COLO668 (cell line): ENCODE data around the gene IRF2BP2.
A peak's percentile ranks its signal among the peaks of the same experiment; 100 is the strongest.

Experiments
- DNase-seq: peaks from one replicate; lab custom pipeline; 2025; ENCODE audit not compliant: unreplicated experiment; lab: John Stamatoyannopoulos, UW

IRF2BP2 gene

DNA sequence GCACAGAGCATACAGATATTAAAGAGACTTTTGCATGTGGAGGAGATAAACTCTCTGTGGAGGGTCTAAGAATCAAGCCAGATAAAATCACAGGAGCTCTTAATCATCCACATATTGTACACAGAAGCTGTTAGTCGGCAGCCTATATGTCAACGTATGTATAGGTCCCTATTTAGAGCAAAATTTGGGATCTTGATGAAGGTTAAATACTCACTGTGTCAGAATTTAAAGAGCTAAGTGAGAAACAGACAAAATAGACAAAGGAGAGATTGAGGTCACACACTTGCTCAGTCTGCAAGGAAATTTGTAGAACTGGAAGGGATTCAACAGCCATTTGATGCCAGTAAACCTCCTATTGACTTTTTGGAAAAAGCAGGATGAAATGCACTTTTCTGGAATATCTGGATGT lies 4.1 kb upstream of the IRF2BP2 start:
- no peak for DNase-seq

DNA sequence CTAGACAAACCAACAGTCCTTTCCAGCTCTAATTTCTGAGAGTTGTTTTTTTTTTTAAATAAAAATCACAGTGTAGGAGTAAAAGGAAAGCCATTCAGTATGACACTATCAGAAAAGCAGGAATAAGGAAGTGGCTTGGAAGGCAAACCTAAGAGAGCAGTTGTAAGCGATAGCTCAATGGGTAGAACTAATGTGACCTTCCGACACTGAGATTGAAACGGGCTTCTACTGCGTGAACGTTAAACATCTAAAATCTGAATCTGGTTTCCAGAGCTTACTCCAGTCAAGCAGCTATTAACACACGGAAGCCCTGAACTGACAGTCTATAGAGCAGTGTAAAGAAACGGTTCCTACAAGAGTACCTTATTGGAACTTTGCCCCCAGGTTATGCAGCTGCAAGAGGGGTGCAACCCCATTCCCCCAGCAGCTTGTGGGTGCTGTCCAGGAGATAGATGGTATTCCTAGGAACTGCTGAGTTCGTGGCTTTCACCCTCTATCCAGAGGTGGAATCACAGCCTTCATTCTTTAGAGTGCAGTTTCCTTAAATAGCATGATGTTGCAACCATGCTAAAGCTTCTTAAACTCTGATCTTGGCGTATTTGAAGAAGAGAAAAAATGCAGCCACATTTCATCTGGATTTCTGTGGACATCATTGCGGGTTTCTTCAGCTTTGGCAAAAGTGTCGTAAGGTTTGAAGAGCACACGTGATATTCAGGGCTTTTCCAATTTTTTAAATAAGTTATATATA lies 3.3 kb upstream of the IRF2BP2 start:
- DNase-seq, result no peak

DNA sequence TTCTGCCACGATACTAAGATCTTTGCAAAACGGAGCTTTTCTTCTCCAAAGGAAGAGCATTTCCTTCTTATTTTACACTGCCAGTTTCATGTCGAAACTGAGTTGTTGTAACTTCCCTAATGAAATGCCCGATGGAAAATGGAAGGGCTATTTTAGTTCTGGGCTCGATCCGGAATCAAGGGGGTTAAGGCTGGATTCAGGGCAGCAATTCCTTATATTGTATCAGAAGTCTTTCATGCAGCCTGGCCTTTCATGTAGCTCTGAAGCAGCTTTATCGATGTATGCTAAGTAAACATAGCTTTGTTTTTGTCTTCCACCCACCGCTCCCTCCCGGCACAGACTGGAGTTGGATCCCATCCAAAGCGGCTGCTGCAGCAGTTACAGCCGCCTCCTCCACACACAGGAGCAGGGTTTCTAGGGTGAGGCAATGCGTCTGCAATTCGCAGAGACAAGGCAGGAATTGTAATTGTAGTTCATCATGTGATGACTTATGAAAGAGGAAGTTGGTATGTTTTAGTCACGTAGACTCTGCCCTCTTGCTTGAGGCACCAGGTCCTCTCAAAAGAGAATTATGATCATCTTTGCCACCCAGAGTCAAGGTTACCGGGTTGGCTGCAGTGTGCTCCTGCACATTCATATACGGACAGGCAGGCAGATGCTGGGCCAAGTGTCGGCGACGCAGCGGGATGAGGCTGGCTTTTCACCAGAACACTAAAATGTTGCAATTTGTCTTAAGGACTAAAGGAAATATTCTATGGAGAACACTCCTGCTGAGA lies 2.6 kb upstream of the IRF2BP2 start:
- peak; percentile 96 for DNase-seq

DNA sequence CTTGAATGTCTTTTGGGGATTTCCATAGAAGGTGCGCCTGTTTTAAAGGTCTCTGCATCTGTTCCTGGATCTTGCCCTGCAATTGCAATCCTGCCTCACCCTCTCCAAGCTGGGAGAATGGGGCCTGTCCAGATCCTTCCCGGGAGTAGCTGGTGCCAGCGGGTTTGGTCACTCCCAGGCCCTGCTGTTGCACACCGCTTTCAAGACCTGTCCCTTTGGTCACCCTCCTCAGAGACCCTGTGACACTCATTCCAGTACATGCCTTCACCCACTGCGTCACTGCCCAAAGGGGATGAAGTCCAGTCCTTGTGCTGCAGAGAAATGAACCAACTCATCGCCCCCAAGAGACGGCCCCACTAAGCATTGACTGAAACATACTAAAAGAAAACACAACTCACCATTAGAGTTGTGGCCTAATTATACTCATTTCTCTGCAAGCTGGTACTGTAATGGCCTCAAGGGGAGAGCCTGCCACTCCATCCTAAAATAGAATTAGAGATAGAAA lies 1.9 kb upstream of the IRF2BP2 start:
- peak; percentile 47 for DNase-seq

DNA sequence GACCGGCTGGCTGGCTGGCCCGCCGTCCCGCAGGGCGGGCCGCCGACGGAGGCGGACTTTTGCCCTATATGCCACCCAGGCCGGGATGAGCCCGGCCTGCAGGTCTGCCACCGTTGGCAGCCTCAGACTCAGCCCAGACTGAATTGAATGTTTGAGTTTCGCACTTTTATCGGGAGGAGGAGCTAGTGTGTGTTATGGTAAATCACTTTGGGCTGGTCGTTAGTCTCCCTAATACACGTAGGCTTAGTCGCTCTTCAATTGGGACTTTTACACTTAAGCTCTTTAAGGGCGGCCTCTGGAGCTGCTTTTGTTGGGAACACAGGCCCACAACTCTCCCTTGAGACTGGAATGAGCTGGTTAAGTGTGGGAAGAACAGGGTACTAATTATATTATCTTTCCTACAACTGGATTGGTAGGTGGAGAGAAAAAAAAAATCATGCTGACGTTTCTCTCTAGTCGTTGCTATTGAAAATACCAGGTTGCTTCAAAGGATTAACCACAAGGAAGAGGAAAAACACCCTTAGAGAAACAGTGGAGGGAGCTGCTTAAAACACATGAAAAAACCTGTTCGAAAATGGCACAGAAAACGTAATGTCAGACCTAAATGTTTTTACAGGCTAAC lies 1.4 kb upstream of the IRF2BP2 start:
- no peak for DNase-seq

DNA sequence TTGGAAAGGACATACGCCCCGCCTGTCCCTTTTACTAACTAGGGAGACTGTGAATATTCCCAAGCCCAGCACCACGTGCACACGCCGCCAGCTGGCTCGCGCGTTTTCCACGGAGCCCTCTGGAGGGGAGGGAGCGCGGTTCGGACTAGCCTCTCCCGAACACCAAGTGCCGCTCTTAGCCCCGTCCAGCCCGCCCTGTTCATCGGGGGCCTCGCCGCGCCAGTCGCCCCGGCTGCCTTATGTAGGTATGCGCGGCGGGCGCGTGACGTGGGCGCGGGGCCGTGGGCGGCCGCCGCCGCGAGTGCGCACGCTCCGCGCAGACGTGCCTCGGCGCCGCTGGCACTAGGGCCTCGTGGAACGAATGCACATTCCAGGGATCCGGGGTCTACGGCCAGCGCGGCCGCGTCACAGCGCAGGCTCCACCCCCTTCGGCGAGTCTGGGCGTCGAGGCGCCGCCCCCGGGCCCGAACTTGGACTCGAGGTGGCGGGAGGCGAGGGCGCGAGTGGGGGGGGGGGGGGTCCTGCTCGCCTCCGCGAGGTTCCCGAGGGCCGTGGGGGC lies 767 bp upstream of the IRF2BP2 start:
- DNase-seq, result peak; percentile 98

DNA sequence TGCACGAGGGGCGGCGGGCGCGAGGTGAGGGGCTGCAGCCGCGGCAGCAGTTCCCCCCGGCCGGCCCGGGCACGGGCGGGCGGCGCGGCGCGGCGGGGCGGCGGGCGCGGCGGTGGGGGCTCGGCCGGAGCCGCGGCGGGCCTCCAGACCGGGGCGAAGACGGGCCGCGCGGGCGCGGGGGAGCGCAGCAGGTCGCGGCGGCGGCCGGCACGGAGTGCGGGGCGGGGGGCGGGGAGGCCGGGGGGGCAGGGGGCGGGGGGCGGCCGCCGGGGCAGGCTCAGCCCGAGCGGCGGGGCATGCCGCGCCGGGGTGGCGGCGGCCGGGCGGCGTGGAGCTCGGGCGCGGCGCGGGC lies 311 bp downstream of the IRF2BP2 start:
- peak; percentile 78 for DNase-seq

DNA sequence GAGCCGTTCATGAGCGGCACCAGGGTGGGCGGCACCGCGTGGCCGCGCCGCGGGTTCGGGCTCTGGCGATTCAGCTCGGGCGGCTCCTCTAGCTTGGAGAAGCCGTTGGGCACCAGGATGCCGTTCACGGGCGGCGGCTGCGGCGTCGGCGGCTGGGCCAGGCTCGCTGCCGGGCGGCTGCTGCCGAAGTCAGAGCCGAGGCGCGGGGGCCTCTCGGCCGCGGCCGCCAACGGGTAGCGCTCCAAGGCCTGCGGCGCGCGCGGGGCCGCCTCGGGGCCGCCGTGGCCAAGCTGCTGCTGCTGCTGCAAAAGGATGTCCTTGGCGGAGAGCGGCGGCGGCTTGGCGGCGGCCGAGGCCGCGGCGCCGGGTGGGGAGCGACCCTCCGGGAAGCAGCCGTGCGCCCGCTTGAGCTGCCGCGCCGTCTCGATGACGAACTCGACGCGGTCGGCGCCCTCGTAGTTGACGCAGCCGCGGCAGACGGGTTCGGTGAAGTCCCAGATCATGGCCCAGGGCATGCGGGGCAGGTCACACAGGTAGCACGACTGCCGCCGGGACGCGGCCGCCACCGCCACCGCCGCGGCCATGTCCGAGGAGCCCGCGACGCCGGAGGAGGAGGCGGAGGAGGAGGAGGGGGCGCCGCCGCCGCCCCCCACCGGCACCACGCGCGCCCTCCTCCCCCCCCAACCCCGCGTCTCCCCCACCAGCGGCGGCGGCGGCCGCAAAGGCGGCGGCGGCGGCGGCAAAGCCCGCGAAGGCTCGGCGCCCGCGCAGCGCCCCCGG lies 877 bp downstream of the IRF2BP2 start:
- DNase-seq, result peak; percentile 77

DNA sequence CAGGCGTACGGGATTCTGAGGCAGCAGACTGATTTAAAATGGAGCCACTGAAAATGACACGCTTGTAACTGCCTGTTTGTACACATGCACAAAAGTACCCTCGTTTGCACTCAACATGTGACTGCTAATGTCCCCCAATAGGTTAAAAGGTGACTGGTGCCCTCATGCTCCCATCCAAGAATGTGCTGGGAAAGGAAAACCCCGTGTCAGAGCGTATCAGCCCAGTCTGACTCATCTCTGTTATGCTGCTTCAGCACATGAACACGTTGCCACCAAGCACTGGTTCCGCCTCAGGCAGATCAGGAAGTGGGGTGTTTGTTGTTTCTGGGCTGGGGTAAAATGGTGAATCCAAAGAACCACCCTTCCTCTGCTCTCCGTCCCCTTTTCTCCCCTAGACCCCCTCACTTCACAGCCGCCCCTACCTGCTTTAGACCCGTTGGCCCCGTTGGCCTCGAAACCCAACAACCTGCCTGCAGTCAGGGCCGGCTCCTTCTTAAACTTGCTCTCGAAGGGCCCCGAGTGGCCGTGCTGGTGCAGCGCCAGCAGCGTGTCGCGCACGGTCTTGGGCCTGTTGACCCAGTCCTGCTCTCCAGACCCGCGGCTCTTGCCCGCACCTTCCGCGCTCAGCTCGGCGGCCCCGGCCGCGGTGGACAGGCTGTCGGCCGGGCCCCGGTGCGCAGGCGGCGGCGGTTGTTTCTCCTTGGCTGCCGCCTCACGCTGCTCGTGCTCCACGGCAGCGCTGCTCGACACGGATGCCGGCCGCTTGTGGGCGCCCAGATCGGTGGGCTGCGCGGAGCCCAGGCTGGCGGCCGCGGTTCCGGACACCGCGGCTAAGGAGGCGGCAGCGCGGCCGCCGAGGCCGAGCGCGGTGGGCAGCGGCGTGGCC lies 1.7 kb downstream of the IRF2BP2 start:
- peak; percentile 80 for DNase-seq

DNA sequence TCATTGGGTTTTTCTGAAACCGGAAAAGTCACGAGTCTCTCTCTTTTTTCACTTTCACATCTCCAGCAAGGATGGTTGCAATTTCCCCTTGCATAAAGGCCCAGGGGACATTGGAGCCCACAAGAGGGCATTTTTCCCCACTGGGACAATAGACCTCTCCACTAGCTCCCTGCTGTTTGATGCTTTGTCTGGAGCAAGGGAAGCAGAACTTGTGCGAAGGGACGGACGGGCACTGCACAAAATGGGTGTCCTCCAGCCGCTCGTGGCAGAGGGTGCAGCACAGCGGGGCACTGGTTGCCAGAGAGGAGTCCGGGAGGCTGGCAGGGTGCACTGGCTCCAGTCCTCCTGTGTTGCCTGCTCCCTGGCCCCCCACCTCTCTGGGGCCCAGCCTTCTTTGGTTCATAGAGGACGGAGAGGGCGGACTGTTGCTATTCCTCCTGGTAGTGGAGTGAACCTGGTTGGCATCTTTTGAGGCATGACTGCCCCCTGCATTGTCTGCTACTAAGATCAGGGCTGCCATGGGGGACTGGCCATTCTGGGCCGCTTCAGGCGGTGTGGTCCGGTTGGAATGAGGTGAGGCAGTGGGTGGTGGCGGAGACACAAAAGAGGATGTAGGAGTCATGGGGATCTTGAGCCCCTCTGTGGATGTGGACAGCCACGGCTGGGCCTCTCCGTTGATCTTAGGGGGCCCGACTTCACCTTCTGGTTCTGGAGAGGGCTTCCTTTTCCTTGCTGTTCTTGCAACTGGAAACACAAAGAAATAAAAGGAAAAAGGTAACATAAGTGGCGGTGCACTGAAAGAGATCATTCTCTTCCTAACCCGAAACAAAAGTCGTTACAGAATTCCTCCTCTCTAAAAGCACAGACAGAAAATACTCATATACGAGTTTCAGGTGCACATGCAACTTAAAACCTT lies 2.6 kb downstream of the IRF2BP2 start:
- peak; percentile 76 for DNase-seq

DNA sequence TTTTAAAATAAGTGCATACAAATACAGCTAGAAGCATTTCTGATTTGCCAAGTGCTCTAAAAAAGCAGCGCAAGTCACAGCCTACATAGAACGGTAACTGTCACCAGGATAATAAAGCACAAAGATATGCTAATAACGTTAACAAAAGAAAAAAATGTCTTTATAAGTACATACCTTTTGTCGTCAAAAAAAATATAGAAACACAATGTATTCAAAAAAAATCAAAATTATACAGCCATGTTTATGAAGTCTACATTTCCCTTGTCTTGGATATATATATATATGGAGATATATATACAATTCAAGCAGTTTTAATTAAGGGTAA lies 3.2 kb downstream of the IRF2BP2 start:
- DNase-seq, result no peak

DNA sequence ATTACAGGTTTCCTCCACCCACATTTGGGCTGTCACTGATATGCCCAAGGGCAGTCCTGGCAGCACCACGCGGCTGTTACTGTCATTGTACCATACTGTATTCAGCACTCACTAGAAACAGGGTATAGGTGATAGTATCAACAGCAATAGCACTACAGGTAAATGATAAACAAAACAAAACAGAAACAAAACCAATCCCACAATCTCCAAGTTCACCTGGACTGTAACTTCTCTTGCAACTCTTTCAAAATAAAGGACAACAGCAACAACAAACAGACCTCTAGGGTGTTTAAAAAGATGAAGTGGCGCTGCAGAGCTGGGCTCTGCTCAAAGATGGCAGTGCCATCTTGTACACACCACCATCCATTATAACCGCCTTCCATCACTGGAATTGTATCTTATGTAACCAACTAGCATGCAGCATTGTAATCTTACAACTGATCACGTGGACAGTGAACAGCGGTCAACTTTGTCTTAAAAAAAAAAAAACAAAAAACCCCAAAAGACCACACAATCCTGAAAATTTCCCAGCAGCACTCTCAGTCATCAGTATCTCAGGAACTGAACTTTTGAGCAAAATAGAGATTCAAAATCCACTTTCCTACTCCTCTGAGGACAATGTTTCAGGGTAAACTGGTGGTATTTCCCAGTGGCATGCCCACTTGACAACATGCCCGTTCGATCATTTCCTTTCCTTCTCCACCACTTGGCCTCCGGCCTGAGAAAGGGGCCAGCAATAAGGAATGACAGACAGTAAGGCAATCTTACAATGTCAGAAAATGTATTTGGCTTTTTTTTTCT lies 3.8 kb downstream of the IRF2BP2 start:
- peak; percentile 50 for DNase-seq

DNA sequence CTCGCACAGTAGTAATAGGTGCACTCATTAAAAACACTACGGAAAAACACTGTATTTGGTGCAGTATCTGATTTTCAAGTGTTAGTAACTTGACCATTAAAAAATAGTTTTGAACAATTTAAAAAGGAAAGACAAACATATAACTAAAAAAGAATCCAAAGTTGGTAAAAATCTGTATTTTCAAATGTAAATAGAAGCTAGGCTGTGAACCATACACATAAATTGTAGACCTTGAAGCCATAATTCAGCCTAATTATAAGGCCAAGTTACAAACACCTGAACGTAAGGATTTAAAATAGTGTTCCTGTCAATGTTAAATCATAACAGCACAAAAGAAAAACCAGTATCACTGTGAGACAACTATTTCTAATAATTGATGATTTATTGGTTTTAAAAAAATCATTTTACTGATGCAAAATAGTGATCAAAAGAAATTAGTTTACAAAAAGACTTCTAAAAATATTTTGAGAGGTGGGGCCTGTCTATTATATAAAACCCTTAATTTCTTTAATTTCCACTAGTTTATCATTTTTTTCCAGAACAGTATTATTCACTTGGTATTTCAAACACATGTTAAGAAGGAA lies 4.5 kb downstream of the IRF2BP2 start:
- no peak for DNase-seq

DNA sequence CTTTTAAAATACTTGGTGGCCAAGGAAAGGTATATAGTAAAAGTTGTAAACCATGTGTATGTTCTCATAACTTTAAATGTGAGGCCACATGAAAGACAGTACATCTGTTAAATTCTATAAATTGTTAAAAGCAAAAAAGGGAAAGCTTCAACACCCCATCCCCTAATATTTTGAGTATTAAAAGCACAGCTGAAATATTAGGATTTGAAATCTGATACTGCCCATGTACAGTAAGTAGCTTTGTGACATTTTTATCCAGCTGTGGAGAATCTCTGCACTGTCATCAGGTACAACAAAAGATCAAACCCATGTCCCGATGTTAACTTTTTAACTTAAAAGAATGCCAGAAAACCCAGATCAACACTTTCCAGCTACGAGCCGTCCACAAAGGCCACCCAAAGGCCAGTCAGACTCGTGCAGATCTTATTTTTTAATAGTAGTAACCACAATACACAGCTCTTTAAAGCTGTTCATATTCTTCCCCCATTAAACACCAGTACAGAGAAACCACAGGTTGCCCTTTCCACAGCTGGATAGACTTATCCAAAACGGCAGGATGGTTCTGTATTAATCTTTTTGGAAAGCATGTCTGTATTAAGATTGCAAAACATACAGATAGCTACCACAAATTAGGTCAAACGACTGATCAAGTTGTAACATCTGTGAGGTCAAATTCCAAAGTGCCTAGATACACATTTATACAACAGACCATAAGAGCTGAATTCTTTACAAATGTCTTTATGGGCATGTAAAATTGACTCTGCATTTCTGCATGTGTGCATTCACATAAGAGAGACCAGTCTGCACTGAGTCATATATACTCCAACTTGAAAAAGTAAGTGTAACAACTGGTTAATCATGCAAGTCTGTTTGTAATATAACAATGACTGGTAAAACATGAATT lies 5.2 kb downstream of the IRF2BP2 start:
- no peak for DNase-seq

DNA sequence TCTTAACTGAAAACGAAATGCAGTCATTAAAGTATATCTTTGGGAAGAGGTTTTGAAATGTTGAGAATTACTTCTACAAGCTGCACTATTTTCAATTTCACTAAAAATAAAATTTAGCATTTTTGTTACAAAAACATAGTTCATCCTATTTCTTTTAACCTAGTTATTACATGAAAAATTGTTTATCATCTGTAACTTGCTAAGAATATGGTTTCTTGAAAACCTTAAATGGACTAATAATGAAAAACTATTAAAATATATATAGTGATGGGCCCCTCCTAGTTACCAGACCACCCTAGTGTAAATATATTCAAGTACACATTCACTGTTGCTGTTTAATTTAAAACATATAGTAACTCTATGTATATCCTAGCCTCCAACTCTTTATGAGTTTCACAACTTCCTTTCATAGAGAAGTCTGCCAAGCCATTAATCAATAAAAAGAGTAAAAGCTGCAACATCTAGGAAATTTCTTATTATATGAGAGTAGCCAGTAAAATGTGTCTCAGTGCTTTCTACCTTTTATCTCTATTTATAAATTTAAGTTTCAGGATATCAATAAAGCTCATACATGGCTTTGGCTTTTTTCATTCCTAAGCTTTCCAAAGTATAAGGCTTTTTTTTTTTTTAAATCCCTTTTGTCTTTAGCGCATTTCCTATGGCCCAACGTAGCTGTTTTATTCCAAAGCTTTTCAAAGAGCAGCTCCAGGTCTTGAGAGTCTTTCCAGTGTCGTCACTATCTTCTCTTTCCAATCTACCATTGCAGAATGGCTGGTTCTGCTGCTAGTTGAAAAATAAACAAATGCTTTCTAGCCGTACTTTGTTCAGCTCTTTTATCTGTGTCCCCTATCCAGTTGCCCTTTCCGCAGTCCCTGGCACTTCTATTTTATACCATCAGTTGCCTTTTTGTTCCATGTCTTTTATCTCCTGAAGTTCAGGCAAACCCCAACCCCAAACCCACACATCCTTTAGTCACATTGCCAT lies 6.5 kb downstream of the IRF2BP2 start:
- DNase-seq, result no peak
